B cell (primary cell): Measurements from ENCODE around the gene PSMD1. TPM values are rescaled to one million over a fixed set of nuclear protein-coding genes. Genes with fewer than 3 reads are reported as not detected.

Source experiments
- ATAC-seq: fragments of 200-7000 bp; cut with Tn5 transposase; one replicate; pipeline ENCODE4 v1.10.0; 2021; ENCODE audit warnings: low read depth, mild to moderate bottlenecking, moderate number of reproducible peaks, moderate library complexity
- CTCF ChIA-PET: fragments of 350-600 bp; sonication (Branson Sonifier 250); formaldehyde crosslinking; loops from one replicate; lab custom pipeline; 2021; ENCODE audit warnings: antibody characterized with exemption, inconsistent platforms; lab: Charles Lee
- POLR2A ChIA-PET: fragments of 350-600 bp; sonication (Branson Sonifier 250); formaldehyde crosslinking; loops from one replicate; lab custom pipeline; 2021; ENCODE audit warnings: antibody characterized with exemption; lab: Charles Lee
- DNase-seq: peaks from one replicate; pipeline ENCODE4 v3.0.0; 2013
- H2AFZ ChIP-seq: 2 replicates; pipeline ENCODE4 v1.6.1; 2012; ENCODE audit warnings: mild to moderate bottlenecking, low read depth, low read length; ENCODE audit not compliant: insufficient read depth, poor library complexity, severe bottlenecking
- H3K27ac ChIP-seq, 2 donors: 1 replicate in 1 of 2; 2 replicates in 1 of 2; pipeline ENCODE4 v1.5.1; 2012 to 2013; ENCODE audit warnings: low read length in 2 of 2, mild to moderate bottlenecking in 2 of 2, moderate library complexity in 1 of 2
- H3K27me3 ChIP-seq, 4 experiments: fragments of 200-600 bp in 1 of 4; sonication (generic) in 1 of 4; replicated peaks in 1 of 4; 1 replicate in 2 of 4; 2 replicates in 2 of 4; pipeline versions ENCODE4 v1.6.1 to v1.7.0; 2013 to 2016; ENCODE audit warnings: low read length in 3 of 4, mild to moderate bottlenecking in 2 of 4, mixed read lengths in 1 of 4, moderate library complexity in 1 of 4; ENCODE audit not compliant: insufficient read depth in 4 of 4, control insufficient read depth in 3 of 4; ENCODE audit errors: control extremely low read depth in 1 of 4
- H3K36me3 ChIP-seq, 2 experiments: replicated peaks in 1 of 2; 1 replicate in 1 of 2; 2 replicates in 1 of 2; pipeline versions ENCODE4 v1.6.1 to v1.7.1; 2013; ENCODE audit warnings: low read length in 1 of 2; ENCODE audit not compliant: insufficient read depth in 2 of 2, control insufficient read depth in 1 of 2; ENCODE audit errors: control extremely low read depth in 1 of 2, extremely low read depth in 1 of 2
- H3K4me1 ChIP-seq, 2 donors: fragments of 200-600 bp in 1 of 2; sonication (generic) in 1 of 2; 1 replicate in 1 of 2; 2 replicates in 1 of 2; pipeline versions ENCODE4 v1.5.1 to v1.6.1; 2013 to 2017; ENCODE audit warnings: low read length in 2 of 2; ENCODE audit not compliant: control insufficient read depth in 2 of 2, insufficient read depth in 2 of 2
- H3K4me2 ChIP-seq: replicated peaks from 2 replicates; pipeline ENCODE3; 2012; ENCODE audit warnings: mild to moderate bottlenecking, low read depth, low read length; ENCODE audit not compliant: poor library complexity, severe bottlenecking
- H3K4me3 ChIP-seq, 5 experiments: fragments of 200-600 bp in 1 of 5; sonication (generic) in 1 of 5; 1 replicate in 3 of 5; 2 replicates in 2 of 5; pipeline versions ENCODE4 v1.5.1 to v1.7.0; 2011 to 2016; ENCODE audit warnings: low read length in 4 of 5, mild to moderate bottlenecking in 4 of 5, low read depth in 2 of 5, control low read depth in 1 of 5, moderate library complexity in 1 of 5; ENCODE audit not compliant: insufficient read depth in 1 of 5; ENCODE audit errors: control extremely low read depth in 1 of 5, extremely low read depth in 1 of 5
- H3K79me2 ChIP-seq: fragments of 200-600 bp; sonication (generic); one replicate; pipeline ENCODE4 v1.6.0; 2016; ENCODE audit warnings: low read length; ENCODE audit not compliant: control insufficient read depth, insufficient read depth
- H3K9ac ChIP-seq: fragments of 200-600 bp; sonication (generic); 2 replicates; pipeline ENCODE4 v1.6.1; 2017; ENCODE audit warnings: mild to moderate bottlenecking, low read length, moderate library complexity
- H3K9me3 ChIP-seq, 3 donors: one replicate each; pipeline versions ENCODE4 v1.6.1 to v1.7.1; 2013; ENCODE audit warnings: low read length in 2 of 3; ENCODE audit not compliant: control insufficient read depth in 2 of 3, insufficient read depth in 1 of 3; ENCODE audit errors: control extremely low read depth in 1 of 3
- H4K20me1 ChIP-seq: 2 replicates; pipeline ENCODE4 v1.6.0; 2012; ENCODE audit warnings: mild to moderate bottlenecking, low read length; ENCODE audit not compliant: insufficient read depth, control insufficient read depth, poor library complexity, severe bottlenecking
- H3K27ac Mint-ChIP-seq: one replicate; pipeline ENCODE4 v1.8.0; 2021; ENCODE audit warnings: mixed read lengths
- H3K27me3 Mint-ChIP-seq: one replicate; pipeline ENCODE4 v1.8.0; 2021; ENCODE audit warnings: mixed read lengths
- H3K4me1 Mint-ChIP-seq: one replicate; pipeline ENCODE4 v1.8.0; 2021; ENCODE audit warnings: mixed read lengths
- H3K4me3 Mint-ChIP-seq: one replicate; pipeline ENCODE4 v1.8.0; 2021; ENCODE audit warnings: mixed read lengths
- H3K9me3 Mint-ChIP-seq: one replicate; pipeline ENCODE4 v1.8.0; 2022; ENCODE audit warnings: mixed read lengths; ENCODE audit not compliant: insufficient read depth
- CTCF ChIP-seq: fragments of 200-600 bp; IDR thresholded peaks from one replicate; pipeline ENCODE4 v1.8.0; 2022; ENCODE audit warnings: antibody characterized with exemption, mild to moderate bottlenecking
- EZH2 ChIP-seq: IDR thresholded peaks from 2 replicates; pipeline ENCODE4 v1.6.1; 2012; ENCODE audit warnings: borderline replicate concordance, low read depth, mild to moderate bottlenecking, moderate library complexity, low read length; ENCODE audit not compliant: insufficient read depth, poor library complexity, severe bottlenecking
- WGBS: methylation state at CpG from one replicate; pipeline ENCODE4 v1.1.5; 2013; ENCODE audit warnings: missing lambda C conversion rate; ENCODE audit not compliant: insufficient coverage; 5-methylcytosine and 5-hydroxymethylcytosine counted together
- intact Hi-C: fragments of 100-400 bp; cut with micrococcal nuclease; formaldehyde crosslinking; loops from one replicate; pipeline ENCODE4 v1.10.0; 2022
- polyA plus RNA-seq: library from polyadenylated mRNA; depleted of rRNA; stranded (reverse); fragments of >200 nt; gene quantifications from 2 replicates; pipeline ENCODE4 v1.2.3, GENCODE V29; 2012
- total RNA-seq, 2 donors: library from RNA; stranded (reverse); fragments of 120-200 nt in 1 of 2; gene quantifications; 1 replicate in 1 of 2; 2 replicates in 1 of 2; pipeline versions ENCODE4 v1.2.3 to v1.2.4, GENCODE V29; 2013 to 2022

PSMD1 gene
- total and polyA plus RNA-seq, 2 donors (not counting 1 experiment from before 2014, with no cell fraction given): 21.5 to 48.2 TPM

- Histone ChIP-seq H4K20me1 (no peaks in the 10 kb centered on the region), H3K36me3 (no peaks in the 10 kb centered on the region), H3K27me3 (peaks cover 0 to 36% (median 15%) of the 10 kb centered on the region in 4 experiments), H3K4me1 (peaks cover 14 to 16% of the 10 kb centered on the region in 2 donors), H3K9ac (no peak overlapping the region), H3K4me3 (no peak overlapping the region), H3K9me3 (no peaks in the 10 kb centered on the region), H3K4me2 (no peak overlapping the region), H2AFZ (no peak overlapping the region), H3K79me2 (no peaks in the 10 kb centered on the region), H3K27ac (no peak overlapping the region)
- ATAC-seq: peak; percentile 67
- no peaks in the 10 kb centered on the region for H3K9me3 Mint-ChIP-seq
- POLR2A ChIA-PET: no interaction called here
- peak; percentile 49 for DNase-seq
- no peak overlapping the region for H3K4me3 Mint-ChIP-seq
- TF ChIP-seq CTCF (no peak), EZH2 (no peak)
- intact Hi-C loops: no loop called here
- H3K27me3 Mint-ChIP-seq: peaks cover 34% of the 10 kb centered on the region
- no CpG with 5 or more reads among the region's 4 CpGs for WGBS
- CTCF ChIA-PET: interaction anchor here (0.9 kb wide), 1 partner anchor 18 kb away, joined by 3 read pairs; no protein-coding TSS in a partner anchor
- H3K4me1 Mint-ChIP-seq: peaks cover 12% of the 10 kb centered on the region
- H3K27ac Mint-ChIP-seq: no peak overlapping the region
These were observed 22.3 kb upstream of the PSMD1 start for GRCh38 chr2:231034291-231034882.

GRCh38 chr2:231036131-231036530, 20.5 kb upstream of the PSMD1 start:
- Histone ChIP-seq H3K4me1 (peaks cover 14 to 16% of the 10 kb centered on the region in 2 donors), H3K27me3 (peaks cover 0 to 38% (median 16%) of the 10 kb centered on the region in 4 experiments), H3K4me3 (no peak overlapping the region), H3K27ac (no peak overlapping the region), H4K20me1 (no peaks in the 10 kb centered on the region), H2AFZ (no peak overlapping the region), H3K9me3 (no peaks in the 10 kb centered on the region), H3K79me2 (no peaks in the 10 kb centered on the region), H3K4me2 (no peak overlapping the region), H3K36me3 (no peaks in the 10 kb centered on the region), H3K9ac (no peak overlapping the region)
- Mint-ChIP-seq H3K27me3 (peaks cover 48% of the 10 kb centered on the region), H3K9me3 (no peaks in the 10 kb centered on the region), H3K27ac (no peak overlapping the region), H3K4me1 (peaks cover 12% of the 10 kb centered on the region), H3K4me3 (no peak overlapping the region)
- ATAC-seq (no peak), DNase-seq (no peak)
- ChIA-PET CTCF (interaction anchor here (0.6 kb wide), 1 partner anchor 11 kb away, joined by 3 read pairs; no protein-coding TSS in a partner anchor), POLR2A (no interaction called here)
- intact Hi-C loops: loop anchor here (2.0 kb wide), 1 partner anchor 17 kb away; no protein-coding TSS in a partner anchor
- WGBS: 94% methylated on average over 3 of the region's 4 CpGs
- TF ChIP-seq CTCF (no peak), EZH2 (no peak)
